ENCODE results near the gene CNPY1.

GRCh38 chr7:155534691-155535090 lies 11.7 kb downstream of the CNPY1 start:
- TF ChIP-seq FOXM1 (IDR thresholded peaks at IDR 0.05; ENCODE audit: borderline replicate concordance, low read depth) (no peak), RAD21 (IDR thresholded peaks at IDR 0.05; ENCODE audit: low read depth) (no peak), TCF12 (IDR thresholded peaks at IDR 0.05; ENCODE audit: low read depth) (no peak), TAF1 (IDR thresholded peaks at IDR 0.05; ENCODE audit: low read depth) (no peak), CREB1 (IDR thresholded peaks at IDR 0.05; ENCODE audit: low read depth) (no peak)
